HEK293 (cell line): ENCODE results near the gene PIGB.

Experiments
- CTCF ChIA-PET: fragments of 350-600 bp; formaldehyde crosslinking; extraction: SDS; loops from one replicate; lab custom pipeline; 2021; ENCODE audit warnings: antibody characterized with exemption; lab: Yijun Ruan, JAX
- POLR2A ChIA-PET: fragments of 300-600 bp; formaldehyde crosslinking; extraction: SDS; loops from one replicate; lab custom pipeline; 2020; ENCODE audit warnings: antibody characterized with exemption, inconsistent platforms; lab: Yijun Ruan, JAX
- H3K27ac ChIP-seq: fragments of 200-500 bp; sonication (Bioruptor generic); 2 replicates; pipeline ENCODE4 v1.5.1; 2014; ENCODE audit warnings: low read depth, low read length, control low read depth, inconsistent platforms; ENCODE audit errors: extremely low read depth
- H3K36me3 ChIP-seq, 2 experiments: fragments of 200-500 bp in 1 of 2; sonication (Bioruptor generic) in 1 of 2; 1 replicate in 1 of 2; 2 replicates in 1 of 2; pipeline ENCODE4 v1.5.1; 2014 to 2017; ENCODE audit warnings: inconsistent platforms in 2 of 2, low read length in 2 of 2; ENCODE audit not compliant: control insufficient read depth in 2 of 2, insufficient read depth in 1 of 2
- H3K4me1 ChIP-seq: fragments of 200-500 bp; sonication (Bioruptor generic); 2 replicates; pipeline ENCODE4 v1.5.1; 2014; ENCODE audit warnings: mild to moderate bottlenecking, low read length, inconsistent platforms; ENCODE audit not compliant: control insufficient read depth, insufficient read depth
- H3K4me3 ChIP-seq: 2 replicates; pipeline ENCODE4 v1.5.1; 2011; ENCODE audit warnings: low read depth, mild to moderate bottlenecking, control low read depth, low read length, moderate library complexity
- H3K9me3 ChIP-seq: fragments of 200-500 bp; sonication (Bioruptor generic); 2 replicates; pipeline ENCODE4 v1.5.1; 2014; ENCODE audit warnings: low read depth, low read length, inconsistent platforms; ENCODE audit not compliant: control insufficient read depth, insufficient read depth
- ATF2 ChIP-seq: fragments of 450-650 bp; formaldehyde crosslinking; IDR thresholded peaks from 2 replicates; pipeline ENCODE4 v1.5.1; 2016; ENCODE audit warnings: missing biosample characterization, missing genetic modification characterization, low read depth
- ELK4 ChIP-seq: IDR thresholded peaks from 2 replicates; pipeline ENCODE4 v1.6.1; 2011; ENCODE audit warnings: mild to moderate bottlenecking, low read depth, low read length, borderline replicate concordance
- KLF7 ChIP-seq: fragments of 450-650 bp; formaldehyde crosslinking; IDR thresholded peaks from 2 replicates; pipeline ENCODE4 v1.5.1; 2016; ENCODE audit warnings: missing biosample characterization, missing genetic modification characterization, borderline replicate concordance
- KLF9 ChIP-seq: fragments of 450-650 bp; formaldehyde crosslinking; IDR thresholded peaks from 2 replicates; pipeline ENCODE4 v1.5.1; 2016; ENCODE audit warnings: missing biosample characterization, missing genetic modification characterization, low read depth
- PRDM10 ChIP-seq: fragments of 450-650 bp; formaldehyde crosslinking; IDR thresholded peaks from 2 replicates; pipeline ENCODE4 v1.5.1; 2016; ENCODE audit warnings: missing biosample characterization, missing genetic modification characterization
- PRDM6 ChIP-seq: fragments of 450-650 bp; formaldehyde crosslinking; IDR thresholded peaks from 2 replicates; pipeline ENCODE4 v1.5.1; 2017; ENCODE audit warnings: missing biosample characterization, missing genetic modification characterization
- REST ChIP-seq: fragments of 450-650 bp; formaldehyde crosslinking; IDR thresholded peaks from 2 replicates; pipeline ENCODE4 v1.5.1; 2016; ENCODE audit warnings: missing biosample characterization, missing genetic modification characterization
- ZBTB1 ChIP-seq: fragments of 450-650 bp; formaldehyde crosslinking; IDR thresholded peaks from 2 replicates; pipeline ENCODE4 v1.5.1; 2016; ENCODE audit warnings: missing biosample characterization, missing genetic modification characterization
- ZBTB44 ChIP-seq: fragments of 450-650 bp; IDR thresholded peaks from 2 replicates; pipeline ENCODE4 v1.5.1; 2018; ENCODE audit warnings: missing biosample characterization, mild to moderate bottlenecking, missing genetic modification characterization
- ZBTB8A ChIP-seq: fragments of 450-650 bp; formaldehyde crosslinking; IDR thresholded peaks from 2 replicates; pipeline ENCODE4 v1.5.1; 2016; ENCODE audit warnings: missing biosample characterization, missing genetic modification characterization
- ZEB2 ChIP-seq: fragments of 450-650 bp; formaldehyde crosslinking; IDR thresholded peaks from 2 replicates; pipeline ENCODE4 v1.5.1; 2016; ENCODE audit warnings: missing biosample characterization, missing genetic modification characterization
- ZNF23 ChIP-seq: fragments of 450-650 bp; formaldehyde crosslinking; IDR thresholded peaks from 2 replicates; pipeline ENCODE4 v1.5.1; 2016; ENCODE audit warnings: missing biosample characterization, missing genetic modification characterization, borderline replicate concordance
- ZNF350 ChIP-seq: fragments of 450-650 bp; formaldehyde crosslinking; IDR thresholded peaks from 2 replicates; pipeline ENCODE4 v1.5.0; 2017; ENCODE audit warnings: missing biosample characterization, mild to moderate bottlenecking, missing genetic modification characterization
- ZNF501 ChIP-seq: fragments of 450-650 bp; formaldehyde crosslinking; IDR thresholded peaks from 2 replicates; pipeline ENCODE4 v1.5.1; 2016; ENCODE audit warnings: missing biosample characterization, missing genetic modification characterization
- ZNF555 ChIP-seq: fragments of 450-650 bp; formaldehyde crosslinking; conservative IDR thresholded peaks from 2 replicates; pipeline ENCODE4 v1.5.1; 2017; ENCODE audit warnings: missing biosample characterization, mild to moderate bottlenecking, missing genetic modification characterization, inconsistent platforms
- ZNF560 ChIP-seq: fragments of 450-650 bp; formaldehyde crosslinking; IDR thresholded peaks from 2 replicates; pipeline ENCODE4 v1.5.1; 2017; ENCODE audit warnings: missing biosample characterization, missing genetic modification characterization, borderline replicate concordance
- ZNF561 ChIP-seq: fragments of 450-650 bp; IDR thresholded peaks from 2 replicates; pipeline ENCODE4 v1.5.1; 2018; ENCODE audit warnings: missing biosample characterization, missing genetic modification characterization, borderline replicate concordance
- ZNF621 ChIP-seq: fragments of 450-650 bp; formaldehyde crosslinking; IDR thresholded peaks from 2 replicates; pipeline ENCODE4 v1.5.1; 2017; ENCODE audit warnings: missing biosample characterization, missing genetic modification characterization
- ZNF639 ChIP-seq: fragments of 450-650 bp; formaldehyde crosslinking; IDR thresholded peaks from 2 replicates; pipeline ENCODE4 v1.5.1; 2016; ENCODE audit warnings: missing biosample characterization, missing genetic modification characterization
- ZNF654 ChIP-seq: fragments of 450-650 bp; formaldehyde crosslinking; IDR thresholded peaks from 2 replicates; pipeline ENCODE4 v1.5.1; 2016; ENCODE audit warnings: low read depth, missing biosample characterization, missing genetic modification characterization
- ZNF777 ChIP-seq: fragments of 450-650 bp; formaldehyde crosslinking; IDR thresholded peaks from 2 replicates; pipeline ENCODE4 v1.5.1; 2017; ENCODE audit warnings: missing biosample characterization, missing genetic modification characterization, borderline replicate concordance

Gene PIGB

GRCh38 chr15:55282284-55282833 lies 36.7 kb upstream of the PIGB start (continued):
- TF ChIP-seq PRDM6 (tag by site-specific recombination) (peak; percentile 68), ZNF560 (no peak), ZBTB1 (tag by site-specific recombination) (no peak), ZNF639 (tag by site-specific recombination) (no peak), ELK4 (no peak), ZNF23 (tag by site-specific recombination) (no peak), KLF9 (tag by site-specific recombination) (no peak), ZNF777 (tag by site-specific recombination) (no peak), ZNF350 (tag by site-specific recombination) (no peak), ZEB2 (tag by site-specific recombination) (no peak), ZNF501 (no peak), ZNF654 (no peak)

GRCh38 chr15:55283379-55284147 lies 35.5 kb upstream of the PIGB start:
- ChIA-PET POLR2A (no interaction called here), CTCF (interaction anchor here (1.2 kb wide), 1 partner anchor 65 kb away, joined by 3 read pairs; no protein-coding TSS in a partner anchor)
- H3K9me3 ChIP-seq = no peaks in the 10 kb centered on the region
- no peaks in the 10 kb centered on the region for H3K36me3 ChIP-seq
- H3K27ac ChIP-seq = no peak overlapping the region
- no peak overlapping the region for H3K4me3 ChIP-seq
- peaks cover 6% of the 10 kb centered on the region for H3K4me1 ChIP-seq
- TF ChIP-seq REST (tag by site-specific recombination) (no peak), ATF2 (tag by site-specific recombination) (no peak), ZBTB44 (tag by site-specific recombination) (no peak), ZNF555 (no peak), ZNF561 (tag by site-specific recombination) (no peak), ZBTB8A (no peak), ZNF621 (tag by site-specific recombination) (no peak), KLF7 (tag by site-specific recombination) (no peak), PRDM10 (tag by site-specific recombination) (no peak)
